Measurements from ENCODE around the gene NANOG. TPM values are rescaled to one million over a fixed set of nuclear protein-coding genes. Genes with fewer than 3 reads are reported as not detected.
"Not testable (repeated sequence)": the region's sequence is repeated elsewhere in the genome, so short reads cannot be mapped to it uniquely, and the experiment has no call there.

NANOG gene
- total RNA-seq, 1 donor from 2014 or later = 0.05 TPM

GRCh38 chr12:7833831-7834230 is 44.6 kb downstream of the NANOG start:
- Mint-ChIP-seq H3K27me3 (ENCODE audit: low read depth) (no peaks in the 10 kb centered on the region), H3K9me3 (no peaks in the 10 kb centered on the region), H3K36me3 (ENCODE audit: low read depth) (no peaks in the 10 kb centered on the region), H3K4me3 (no peak overlapping the region), H3K4me1 (no peaks in the 10 kb centered on the region), H3K27ac (ENCODE audit: unreplicated experiment) (no peak overlapping the region)
- no peak for DNase-seq (ENCODE audit: low read depth, low spot score)
- no peak for TF ChIP-seq CTCF (conservative IDR thresholded peaks at IDR 0.05)

- Mint-ChIP-seq H3K27ac (ENCODE audit: unreplicated experiment) (no peak overlapping the region), H3K4me1 (no peaks in the 10 kb centered on the region), H3K27me3 (ENCODE audit: low read depth) (no peaks in the 10 kb centered on the region), H3K9me3 (no peaks in the 10 kb centered on the region), H3K36me3 (ENCODE audit: low read depth) (no peaks in the 10 kb centered on the region), H3K4me3 (no peak overlapping the region)
- TF ChIP-seq CTCF (conservative IDR thresholded peaks at IDR 0.05) = no peak
- DNase-seq (ENCODE audit: low read depth, low spot score) = no peak
Observed at GRCh38 chr12:7834701-7835100, 45.5 kb downstream of the NANOG start.

- TF ChIP-seq CTCF (conservative IDR thresholded peaks at IDR 0.05) = no peak
- H3K27me3 Mint-ChIP-seq (ENCODE audit: low read depth) = no peaks in the 10 kb centered on the region
- H3K27ac Mint-ChIP-seq (ENCODE audit: unreplicated experiment) = no peak overlapping the region
- no peak overlapping the region for H3K4me3 Mint-ChIP-seq
- H3K36me3 Mint-ChIP-seq (ENCODE audit: low read depth) = no peaks in the 10 kb centered on the region
- no peak for DNase-seq (ENCODE audit: low read depth, low spot score)
- H3K9me3 Mint-ChIP-seq = no peaks in the 10 kb centered on the region
- H3K4me1 Mint-ChIP-seq = no peaks in the 10 kb centered on the region
Observed at GRCh38 chr12:7835116-7835515, 45.9 kb downstream of the NANOG start.

- H3K27ac Mint-ChIP-seq (ENCODE audit: unreplicated experiment) = no peak overlapping the region
- H3K4me1 Mint-ChIP-seq = no peaks in the 10 kb centered on the region
- H3K4me3 Mint-ChIP-seq = no peak overlapping the region
- no peaks in the 10 kb centered on the region for H3K27me3 Mint-ChIP-seq (ENCODE audit: low read depth)
- no peaks in the 10 kb centered on the region for H3K36me3 Mint-ChIP-seq (ENCODE audit: low read depth)
- H3K9me3 Mint-ChIP-seq = no peaks in the 10 kb centered on the region
- no peak for DNase-seq (ENCODE audit: low read depth, low spot score)
- TF ChIP-seq CTCF (conservative IDR thresholded peaks at IDR 0.05) = no peak
Observed at GRCh38 chr12:7835766-7836165, 46.6 kb downstream of the NANOG start.

GRCh38 chr12:7837366-7837765 is 48.2 kb downstream of the NANOG start:
- no peaks in the 10 kb centered on the region for H3K36me3 Mint-ChIP-seq (ENCODE audit: low read depth)

GRCh38 chr12:7839226-7839625 is 50.0 kb downstream of the NANOG start:
- not testable (repeated sequence) for H3K4me3 Mint-ChIP-seq; H3K9me3 Mint-ChIP-seq; H3K27ac Mint-ChIP-seq (ENCODE audit: unreplicated experiment); DNase-seq (ENCODE audit: low read depth, low spot score); H3K27me3 Mint-ChIP-seq (ENCODE audit: low read depth); H3K36me3 Mint-ChIP-seq (ENCODE audit: low read depth)
- H3K4me1 Mint-ChIP-seq = peaks cover 12% of the 10 kb centered on the region

More at GRCh38 chr12:7837366-7837765, 48.2 kb downstream of the NANOG start:
- no peak for TF ChIP-seq CTCF (conservative IDR thresholded peaks at IDR 0.05)
- no peak overlapping the region for H3K27ac Mint-ChIP-seq (ENCODE audit: unreplicated experiment)
- DNase-seq (ENCODE audit: low read depth, low spot score) = no peak
- no peaks in the 10 kb centered on the region for H3K9me3 Mint-ChIP-seq
- H3K4me1 Mint-ChIP-seq = peaks cover 4% of the 10 kb centered on the region
- no peaks in the 10 kb centered on the region for H3K27me3 Mint-ChIP-seq (ENCODE audit: low read depth)
- no peak overlapping the region for H3K4me3 Mint-ChIP-seq

- H3K4me3 Mint-ChIP-seq; H3K9me3 Mint-ChIP-seq; H3K27ac Mint-ChIP-seq (ENCODE audit: unreplicated experiment); H3K36me3 Mint-ChIP-seq (ENCODE audit: low read depth); DNase-seq (ENCODE audit: low read depth, low spot score); H3K27me3 Mint-ChIP-seq (ENCODE audit: low read depth): not testable (repeated sequence)
- peaks cover 13% of the 10 kb centered on the region for H3K4me1 Mint-ChIP-seq
Observed at GRCh38 chr12:7839848-7840247, 50.6 kb downstream of the NANOG start.

- not testable (repeated sequence) for H3K27ac Mint-ChIP-seq (ENCODE audit: unreplicated experiment); H3K27me3 Mint-ChIP-seq (ENCODE audit: low read depth); DNase-seq (ENCODE audit: low read depth, low spot score); H3K36me3 Mint-ChIP-seq (ENCODE audit: low read depth); H3K9me3 Mint-ChIP-seq; H3K4me3 Mint-ChIP-seq
- peaks cover 18% of the 10 kb centered on the region for H3K4me1 Mint-ChIP-seq
Observed at GRCh38 chr12:7842444-7842843, 53.2 kb downstream of the NANOG start.

- H3K27ac Mint-ChIP-seq (ENCODE audit: unreplicated experiment) = not testable (repeated sequence)
Observed at GRCh38 chr12:7843149-7843548, 53.9 kb downstream of the NANOG start.

More at GRCh38 chr12:7843149-7843548, 53.9 kb downstream of the NANOG start:
- not testable (repeated sequence) for H3K9me3 Mint-ChIP-seq; H3K27me3 Mint-ChIP-seq (ENCODE audit: low read depth); H3K36me3 Mint-ChIP-seq (ENCODE audit: low read depth); H3K4me3 Mint-ChIP-seq; DNase-seq (ENCODE audit: low read depth, low spot score)
- peaks cover 23% of the 10 kb centered on the region for H3K4me1 Mint-ChIP-seq
